Measurements from ENCODE around the gene CLINT1.

The CLINT1 gene

GRCh38 chr5:157877821-157878220 lies 18.9 kb upstream of the CLINT1 start:
- DNase-seq: no peak

GRCh38 chr5:157874861-157875260 lies 15.9 kb upstream of the CLINT1 start:
- H3K4me3 Mint-ChIP-seq: no peak overlapping the region
- H3K36me3 Mint-ChIP-seq (ENCODE audit: low read depth): no peaks in the 10 kb centered on the region
- no peak overlapping the region for H3K27ac Mint-ChIP-seq
- TF ChIP-seq, protein P1, sequence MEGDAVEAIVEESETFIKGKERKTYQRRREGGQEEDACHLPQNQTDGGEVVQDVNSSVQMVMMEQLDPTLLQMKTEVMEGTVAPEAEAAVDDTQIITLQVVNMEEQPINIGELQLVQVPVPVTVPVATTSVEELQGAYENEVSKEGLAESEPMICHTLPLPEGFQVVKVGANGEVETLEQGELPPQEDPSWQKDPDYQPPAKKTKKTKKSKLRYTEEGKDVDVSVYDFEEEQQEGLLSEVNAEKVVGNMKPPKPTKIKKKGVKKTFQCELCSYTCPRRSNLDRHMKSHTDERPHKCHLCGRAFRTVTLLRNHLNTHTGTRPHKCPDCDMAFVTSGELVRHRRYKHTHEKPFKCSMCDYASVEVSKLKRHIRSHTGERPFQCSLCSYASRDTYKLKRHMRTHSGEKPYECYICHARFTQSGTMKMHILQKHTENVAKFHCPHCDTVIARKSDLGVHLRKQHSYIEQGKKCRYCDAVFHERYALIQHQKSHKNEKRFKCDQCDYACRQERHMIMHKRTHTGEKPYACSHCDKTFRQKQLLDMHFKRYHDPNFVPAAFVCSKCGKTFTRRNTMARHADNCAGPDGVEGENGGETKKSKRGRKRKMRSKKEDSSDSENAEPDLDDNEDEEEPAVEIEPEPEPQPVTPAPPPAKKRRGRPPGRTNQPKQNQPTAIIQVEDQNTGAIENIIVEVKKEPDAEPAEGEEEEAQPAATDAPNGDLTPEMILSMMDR (IDR thresholded peaks at IDR 0.05): no peak
- H3K27me3 Mint-ChIP-seq (ENCODE audit: low read depth, poor library complexity): peaks cover 7% of the 10 kb centered on the region
- H3K4me1 Mint-ChIP-seq: no peaks in the 10 kb centered on the region
- no peak for DNase-seq
- H3K9me3 Mint-ChIP-seq: no peaks in the 10 kb centered on the region

More at GRCh38 chr5:157877821-157878220, 18.9 kb upstream of the CLINT1 start:
- Mint-ChIP-seq H3K9me3 (peaks cover 7% of the 10 kb centered on the region), H3K27ac (no peak overlapping the region), H3K4me1 (no peaks in the 10 kb centered on the region), H3K4me3 (no peak overlapping the region), H3K36me3 (ENCODE audit: low read depth) (no peaks in the 10 kb centered on the region), H3K27me3 (ENCODE audit: low read depth, poor library complexity) (peaks cover 8% of the 10 kb centered on the region)
- TF ChIP-seq, protein P1 (IDR thresholded peaks at IDR 0.05): no peak

- no peaks in the 10 kb centered on the region for H3K36me3 Mint-ChIP-seq (ENCODE audit: low read depth)
- no peak overlapping the region for H3K4me3 Mint-ChIP-seq
- H3K27me3 Mint-ChIP-seq (ENCODE audit: low read depth, poor library complexity): peaks cover 5% of the 10 kb centered on the region
- peaks cover 5% of the 10 kb centered on the region for H3K9me3 Mint-ChIP-seq
- no peak for DNase-seq
- TF ChIP-seq, protein P1 (IDR thresholded peaks at IDR 0.05): no peak
- H3K4me1 Mint-ChIP-seq: peaks cover 5% of the 10 kb centered on the region
- no peak overlapping the region for H3K27ac Mint-ChIP-seq
Observed at GRCh38 chr5:157870837-157871834, 12.2 kb upstream of the CLINT1 start.

- H3K36me3 Mint-ChIP-seq (ENCODE audit: low read depth): no peaks in the 10 kb centered on the region
- DNase-seq: no peak
Observed at GRCh38 chr5:157867751-157868387, 8.9 kb upstream of the CLINT1 start.

GRCh38 chr5:157866536-157866935 lies 7.6 kb upstream of the CLINT1 start:
- no peak overlapping the region for H3K27ac Mint-ChIP-seq
- H3K27me3 Mint-ChIP-seq (ENCODE audit: low read depth, poor library complexity): peaks cover 11% of the 10 kb centered on the region
- H3K4me3 Mint-ChIP-seq: no peak overlapping the region
- peaks cover 5% of the 10 kb centered on the region for H3K9me3 Mint-ChIP-seq
- DNase-seq: no peak
- no peaks in the 10 kb centered on the region for H3K36me3 Mint-ChIP-seq (ENCODE audit: low read depth)
- TF ChIP-seq, protein P1 (IDR thresholded peaks at IDR 0.05): no peak
- H3K4me1 Mint-ChIP-seq: peaks cover 11% of the 10 kb centered on the region

More at GRCh38 chr5:157867751-157868387, 8.9 kb upstream of the CLINT1 start:
- no peak overlapping the region for H3K27ac Mint-ChIP-seq
- peaks cover 11% of the 10 kb centered on the region for H3K4me1 Mint-ChIP-seq
- peaks cover 5% of the 10 kb centered on the region for H3K9me3 Mint-ChIP-seq
- H3K4me3 Mint-ChIP-seq: no peak overlapping the region
- H3K27me3 Mint-ChIP-seq (ENCODE audit: low read depth, poor library complexity): peaks cover 9% of the 10 kb centered on the region
- TF ChIP-seq, protein P1 (IDR thresholded peaks at IDR 0.05): no peak
